B cell (primary cell): ENCODE data around the gene PIK3IP1.

Experiments used
- EZH2 ChIP-seq: IDR thresholded peaks from 2 replicates; pipeline ENCODE4 v1.6.1; 2012; ENCODE audit warnings: borderline replicate concordance, low read depth, mild to moderate bottlenecking, moderate library complexity, low read length; ENCODE audit not compliant: insufficient read depth, poor library complexity, severe bottlenecking
- TF ChIP-seq, protein P1 (sequence below): fragments of 200-600 bp; IDR thresholded peaks from one replicate; pipeline ENCODE4 v1.8.0; 2022; ENCODE audit warnings: antibody characterized with exemption, mild to moderate bottlenecking

DNA sequence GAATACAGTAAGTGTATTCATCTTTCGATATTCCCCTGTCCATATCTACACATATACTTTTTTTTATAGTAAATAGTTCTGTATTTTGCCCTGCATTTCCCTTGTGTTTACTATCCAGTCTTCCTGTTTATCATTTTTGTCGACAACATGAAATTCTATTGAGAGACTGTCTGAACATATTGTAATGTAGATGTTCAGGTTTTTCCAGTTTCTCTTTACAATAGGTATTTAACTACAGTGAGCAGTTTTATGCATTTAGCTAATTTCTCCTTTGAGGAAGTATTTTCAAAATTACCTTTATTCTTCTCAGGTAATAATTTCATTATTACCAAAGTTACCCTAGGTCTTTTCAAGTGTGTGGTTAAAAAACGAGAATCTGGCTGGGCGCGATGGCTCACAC lies 16.7 kb downstream of the PIK3IP1 start:
- TF ChIP-seq, protein P1, sequence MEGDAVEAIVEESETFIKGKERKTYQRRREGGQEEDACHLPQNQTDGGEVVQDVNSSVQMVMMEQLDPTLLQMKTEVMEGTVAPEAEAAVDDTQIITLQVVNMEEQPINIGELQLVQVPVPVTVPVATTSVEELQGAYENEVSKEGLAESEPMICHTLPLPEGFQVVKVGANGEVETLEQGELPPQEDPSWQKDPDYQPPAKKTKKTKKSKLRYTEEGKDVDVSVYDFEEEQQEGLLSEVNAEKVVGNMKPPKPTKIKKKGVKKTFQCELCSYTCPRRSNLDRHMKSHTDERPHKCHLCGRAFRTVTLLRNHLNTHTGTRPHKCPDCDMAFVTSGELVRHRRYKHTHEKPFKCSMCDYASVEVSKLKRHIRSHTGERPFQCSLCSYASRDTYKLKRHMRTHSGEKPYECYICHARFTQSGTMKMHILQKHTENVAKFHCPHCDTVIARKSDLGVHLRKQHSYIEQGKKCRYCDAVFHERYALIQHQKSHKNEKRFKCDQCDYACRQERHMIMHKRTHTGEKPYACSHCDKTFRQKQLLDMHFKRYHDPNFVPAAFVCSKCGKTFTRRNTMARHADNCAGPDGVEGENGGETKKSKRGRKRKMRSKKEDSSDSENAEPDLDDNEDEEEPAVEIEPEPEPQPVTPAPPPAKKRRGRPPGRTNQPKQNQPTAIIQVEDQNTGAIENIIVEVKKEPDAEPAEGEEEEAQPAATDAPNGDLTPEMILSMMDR, result no peak
- TF ChIP-seq EZH2, result no peak
